OCI-M2 (cell line): ENCODE data around the gene BCL11B.

ENCODE experiments used
- DNase-seq: peaks from one replicate; lab custom pipeline; 2025; ENCODE audit not compliant: unreplicated experiment; lab: John Stamatoyannopoulos, UW

BCL11B gene

GRCh38 chr14:99123208-99123870, 148.7 kb downstream of the BCL11B start:
- DNase-seq, result no peak

GRCh38 chr14:99122521-99123125, 149.4 kb downstream of the BCL11B start:
- no peak for DNase-seq

- no peak for DNase-seq
Measured at GRCh38 chr14:99121319-99121875, 150.6 kb downstream of the BCL11B start.

- no peak for DNase-seq
Measured at GRCh38 chr14:99120526-99121318, 151.3 kb downstream of the BCL11B start.

GRCh38 chr14:99119554-99120525, 152.2 kb downstream of the BCL11B start:
- no peak for DNase-seq
